RWPE2 (cell line): ENCODE data around the gene LRMDA.

Experiments used
- ATAC-seq: fragments of 200-7000 bp; cut with Tn5 transposase; 3 replicates; pipeline ENCODE4 v1.9.1; 2021; ENCODE audit warnings: low read depth
- DNase-seq: peaks from one replicate; pipeline ENCODE4 v3.0.0-alpha.2; 2020; ENCODE audit warnings: low spot score
- H3K27ac ChIP-seq: fragments of 450-650 bp; 2 replicates; pipeline ENCODE4 v1.5.1; 2017; ENCODE audit warnings: mild to moderate bottlenecking; ENCODE audit not compliant: poor library complexity, severe bottlenecking
- H3K27me3 ChIP-seq: fragments of 250-450 bp; sonication (Bioruptor Pico); 2 replicates; pipeline ENCODE4 v1.5.1; 2021; ENCODE audit warnings: mild to moderate bottlenecking, moderate library complexity; ENCODE audit not compliant: insufficient read depth, poor library complexity, severe bottlenecking
- H3K36me3 ChIP-seq: fragments of 250-450 bp; sonication (Bioruptor Pico); 2 replicates; pipeline ENCODE4 v1.5.1; 2020; ENCODE audit warnings: low read depth, mild to moderate bottlenecking, moderate library complexity
- H3K4me1 ChIP-seq: fragments of 250-450 bp; sonication (Bioruptor Pico); 2 replicates; pipeline ENCODE4 v1.5.1; 2021; ENCODE audit warnings: mild to moderate bottlenecking, moderate library complexity; ENCODE audit not compliant: insufficient read depth, poor library complexity, severe bottlenecking
- H3K4me3 ChIP-seq: fragments of 250-450 bp; sonication (Bioruptor Pico); 2 replicates; pipeline ENCODE4 v1.5.1; 2021; ENCODE audit warnings: mild to moderate bottlenecking, moderate library complexity; ENCODE audit not compliant: severe bottlenecking
- H3K9me3 ChIP-seq: fragments of 250-450 bp; sonication (Bioruptor Pico); 2 replicates; pipeline ENCODE4 v1.5.1; 2021; ENCODE audit warnings: mild to moderate bottlenecking, moderate library complexity; ENCODE audit not compliant: severe bottlenecking
- TF ChIP-seq, protein P1 (sequence below): fragments of 450-650 bp; IDR thresholded peaks from one replicate; pipeline ENCODE4 v1.5.1; 2017; ENCODE audit warnings: mild to moderate bottlenecking, moderate library complexity; ENCODE audit not compliant: poor library complexity, severe bottlenecking

Gene LRMDA

DNA sequence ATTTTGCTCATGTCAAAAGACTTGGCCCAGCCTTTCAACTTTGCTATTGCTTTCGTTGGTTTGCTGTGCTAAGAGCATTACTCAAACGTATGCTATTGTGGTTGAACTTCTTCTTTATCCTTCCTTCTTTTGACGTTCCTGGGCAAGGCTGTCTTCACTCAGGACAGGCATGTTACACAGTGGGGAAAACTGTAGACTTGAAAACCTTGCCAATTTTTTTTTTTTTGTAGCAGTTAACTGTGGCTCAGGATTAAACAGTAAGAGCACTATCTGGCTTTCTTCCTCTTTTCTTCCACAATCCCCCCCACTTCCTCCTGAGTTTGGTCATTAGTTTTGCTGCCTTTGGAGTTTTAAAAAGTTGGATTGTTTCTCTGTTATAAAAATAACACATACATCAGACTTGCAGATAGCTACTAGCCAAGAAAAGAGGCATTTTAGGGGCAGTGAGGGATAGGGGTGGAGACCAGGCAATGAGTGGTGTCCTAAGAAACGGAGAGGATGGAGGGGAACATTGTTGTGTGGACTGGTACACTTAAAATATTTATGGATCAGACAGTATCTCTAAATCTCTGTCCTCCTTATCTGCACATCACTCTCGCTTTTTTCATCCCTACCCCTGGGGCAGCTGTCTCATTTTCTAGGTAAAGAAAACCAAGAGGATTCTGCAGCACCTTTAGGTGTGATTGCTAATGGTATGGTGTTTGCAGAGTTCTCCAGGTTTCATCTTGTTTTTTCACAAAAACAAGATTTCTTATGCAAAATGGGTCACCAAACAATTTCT, 181.7 kb downstream of the LRMDA start:
- DNase-seq: no peak
- TF ChIP-seq, protein P1, sequence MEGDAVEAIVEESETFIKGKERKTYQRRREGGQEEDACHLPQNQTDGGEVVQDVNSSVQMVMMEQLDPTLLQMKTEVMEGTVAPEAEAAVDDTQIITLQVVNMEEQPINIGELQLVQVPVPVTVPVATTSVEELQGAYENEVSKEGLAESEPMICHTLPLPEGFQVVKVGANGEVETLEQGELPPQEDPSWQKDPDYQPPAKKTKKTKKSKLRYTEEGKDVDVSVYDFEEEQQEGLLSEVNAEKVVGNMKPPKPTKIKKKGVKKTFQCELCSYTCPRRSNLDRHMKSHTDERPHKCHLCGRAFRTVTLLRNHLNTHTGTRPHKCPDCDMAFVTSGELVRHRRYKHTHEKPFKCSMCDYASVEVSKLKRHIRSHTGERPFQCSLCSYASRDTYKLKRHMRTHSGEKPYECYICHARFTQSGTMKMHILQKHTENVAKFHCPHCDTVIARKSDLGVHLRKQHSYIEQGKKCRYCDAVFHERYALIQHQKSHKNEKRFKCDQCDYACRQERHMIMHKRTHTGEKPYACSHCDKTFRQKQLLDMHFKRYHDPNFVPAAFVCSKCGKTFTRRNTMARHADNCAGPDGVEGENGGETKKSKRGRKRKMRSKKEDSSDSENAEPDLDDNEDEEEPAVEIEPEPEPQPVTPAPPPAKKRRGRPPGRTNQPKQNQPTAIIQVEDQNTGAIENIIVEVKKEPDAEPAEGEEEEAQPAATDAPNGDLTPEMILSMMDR: no peak
- Histone ChIP-seq H3K9me3 (no peaks in the 10 kb centered on the region), H3K27me3 (peaks cover 6% of the 10 kb centered on the region), H3K4me1 (no peaks in the 10 kb centered on the region), H3K36me3 (no peaks in the 10 kb centered on the region), H3K27ac (no peak overlapping the region), H3K4me3 (no peak overlapping the region)
- ATAC-seq: no peak

DNA sequence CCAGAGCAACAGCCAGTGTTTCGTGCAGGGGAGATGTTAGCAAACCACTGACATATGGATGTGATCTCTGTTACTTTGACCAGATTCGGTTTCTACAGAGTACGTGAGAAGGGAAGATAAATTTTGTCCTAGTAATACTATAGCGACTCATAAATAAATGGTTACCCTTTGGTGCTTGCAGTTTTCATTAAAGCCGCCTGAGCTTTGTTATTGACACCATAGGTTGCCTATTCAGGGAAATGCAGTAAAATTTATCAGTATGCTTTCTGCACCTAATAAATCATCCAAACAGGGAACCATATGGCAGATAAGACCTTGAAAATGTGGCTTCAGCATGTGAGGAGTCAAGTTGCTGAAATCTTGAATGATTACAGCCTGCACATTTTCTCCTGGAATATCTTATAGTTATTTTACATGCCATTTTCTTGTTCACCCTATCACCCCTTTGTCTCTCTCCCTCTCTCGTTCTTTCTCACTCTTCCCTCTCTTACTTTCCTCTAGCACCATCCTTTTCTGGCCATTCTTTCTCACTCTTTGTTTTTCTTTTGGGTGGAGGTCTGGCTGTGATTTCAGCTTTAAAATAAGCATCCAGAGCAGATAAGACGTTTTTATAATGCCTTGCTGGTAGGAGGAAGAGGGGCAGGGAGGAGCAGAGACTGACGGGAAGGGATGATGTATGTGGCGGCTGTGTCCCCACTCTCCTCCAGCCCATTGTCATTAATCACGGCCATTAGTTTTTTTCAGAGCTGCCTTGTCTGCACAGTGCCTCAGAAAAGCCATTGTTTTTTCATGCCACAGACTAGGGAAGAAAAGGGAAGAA, 182.5 kb downstream of the LRMDA start:
- Histone ChIP-seq H3K27me3 (peaks cover 6% of the 10 kb centered on the region), H3K4me3 (no peak overlapping the region), H3K4me1 (no peaks in the 10 kb centered on the region), H3K9me3 (no peaks in the 10 kb centered on the region), H3K27ac (no peak overlapping the region), H3K36me3 (no peaks in the 10 kb centered on the region)
- DNase-seq (no peak), ATAC-seq (no peak)
- TF ChIP-seq, protein P1: no peak

DNA sequence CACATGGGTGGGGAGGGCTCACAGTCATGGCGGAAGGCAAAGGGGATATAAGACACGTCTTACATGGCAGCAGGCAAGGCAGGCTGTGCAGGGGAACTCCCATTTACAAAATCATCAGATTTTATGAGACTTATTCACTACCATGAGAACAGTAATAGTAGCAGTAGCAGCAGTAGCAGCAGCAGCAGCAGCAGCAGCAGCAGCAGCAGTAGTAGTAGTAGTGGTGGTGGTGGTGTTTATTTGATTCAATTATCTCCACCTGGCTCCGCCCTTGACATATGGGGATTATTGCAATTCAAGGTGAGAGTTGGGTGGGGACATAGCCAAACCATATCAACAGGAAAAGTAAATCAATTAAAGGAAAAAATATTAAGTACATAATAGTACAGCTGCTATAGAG, 184.7 kb downstream of the LRMDA start:
- no peaks in the 10 kb centered on the region for H3K4me1 ChIP-seq
- no peak overlapping the region for H3K27ac ChIP-seq
- peaks cover 6% of the 10 kb centered on the region for H3K27me3 ChIP-seq
- H3K4me3 ChIP-seq: no peak overlapping the region
- no peaks in the 10 kb centered on the region for H3K9me3 ChIP-seq
- ATAC-seq (no peak), DNase-seq (no peak)
- H3K36me3 ChIP-seq: no peaks in the 10 kb centered on the region
- TF ChIP-seq, protein P1: no peak

DNA sequence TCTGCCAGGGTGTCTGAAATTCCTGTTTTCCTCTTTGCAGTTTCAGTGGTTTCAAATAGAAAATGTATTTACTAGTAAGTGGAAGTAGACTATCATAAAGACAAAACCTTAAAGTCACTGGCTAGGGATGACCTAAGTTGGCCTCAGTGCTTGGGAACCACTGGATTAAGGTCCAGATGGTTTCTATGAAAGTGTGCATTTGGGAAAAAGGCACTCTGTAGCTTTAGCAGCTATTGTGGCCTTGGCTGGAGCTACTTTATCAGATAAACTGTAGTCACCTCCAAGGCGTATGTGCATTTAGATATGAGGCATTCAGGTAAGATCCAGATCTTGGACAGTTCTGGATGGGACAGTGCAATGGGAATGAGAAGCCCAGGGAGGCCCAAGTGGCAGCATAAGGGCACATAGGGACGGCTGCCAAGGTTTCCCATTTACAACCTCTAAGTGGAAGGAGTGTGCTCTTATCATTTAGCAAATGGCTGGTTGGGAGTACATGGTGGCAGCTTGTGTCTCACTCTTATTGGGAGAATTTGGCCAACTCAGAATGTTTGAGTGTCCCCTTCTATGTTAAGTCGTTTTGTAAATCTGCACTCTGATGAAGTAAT, 185.6 kb downstream of the LRMDA start:
- H3K9me3 ChIP-seq: no peaks in the 10 kb centered on the region
- TF ChIP-seq, protein P1: no peak
- H3K36me3 ChIP-seq: no peaks in the 10 kb centered on the region
- no peaks in the 10 kb centered on the region for H3K4me1 ChIP-seq
- no peak overlapping the region for H3K4me3 ChIP-seq
- DNase-seq (no peak), ATAC-seq (no peak)
- peaks cover 6% of the 10 kb centered on the region for H3K27me3 ChIP-seq
- H3K27ac ChIP-seq: no peak overlapping the region
